Measurements from ENCODE around the gene TMEM271.

Gene TMEM271

GRCh38 chr4:572594-572993 lies 3.5 kb downstream of the TMEM271 start:
- no peak for DNase-seq (ENCODE audit: low read depth in 1 of 2, low spot score in 1 of 2)
- TF ChIP-seq GABPA (IDR thresholded peaks at IDR 0.05; ENCODE audit: low read depth) (no peak), POLR2AphosphoS5 (IDR thresholded peaks at IDR 0.05; ENCODE audit: low read depth) (no peak), SPI1 (IDR thresholded peaks at IDR 0.05; ENCODE audit: borderline replicate concordance, low read depth) (no peak)
- TF ChIP-seq, protein P1, sequence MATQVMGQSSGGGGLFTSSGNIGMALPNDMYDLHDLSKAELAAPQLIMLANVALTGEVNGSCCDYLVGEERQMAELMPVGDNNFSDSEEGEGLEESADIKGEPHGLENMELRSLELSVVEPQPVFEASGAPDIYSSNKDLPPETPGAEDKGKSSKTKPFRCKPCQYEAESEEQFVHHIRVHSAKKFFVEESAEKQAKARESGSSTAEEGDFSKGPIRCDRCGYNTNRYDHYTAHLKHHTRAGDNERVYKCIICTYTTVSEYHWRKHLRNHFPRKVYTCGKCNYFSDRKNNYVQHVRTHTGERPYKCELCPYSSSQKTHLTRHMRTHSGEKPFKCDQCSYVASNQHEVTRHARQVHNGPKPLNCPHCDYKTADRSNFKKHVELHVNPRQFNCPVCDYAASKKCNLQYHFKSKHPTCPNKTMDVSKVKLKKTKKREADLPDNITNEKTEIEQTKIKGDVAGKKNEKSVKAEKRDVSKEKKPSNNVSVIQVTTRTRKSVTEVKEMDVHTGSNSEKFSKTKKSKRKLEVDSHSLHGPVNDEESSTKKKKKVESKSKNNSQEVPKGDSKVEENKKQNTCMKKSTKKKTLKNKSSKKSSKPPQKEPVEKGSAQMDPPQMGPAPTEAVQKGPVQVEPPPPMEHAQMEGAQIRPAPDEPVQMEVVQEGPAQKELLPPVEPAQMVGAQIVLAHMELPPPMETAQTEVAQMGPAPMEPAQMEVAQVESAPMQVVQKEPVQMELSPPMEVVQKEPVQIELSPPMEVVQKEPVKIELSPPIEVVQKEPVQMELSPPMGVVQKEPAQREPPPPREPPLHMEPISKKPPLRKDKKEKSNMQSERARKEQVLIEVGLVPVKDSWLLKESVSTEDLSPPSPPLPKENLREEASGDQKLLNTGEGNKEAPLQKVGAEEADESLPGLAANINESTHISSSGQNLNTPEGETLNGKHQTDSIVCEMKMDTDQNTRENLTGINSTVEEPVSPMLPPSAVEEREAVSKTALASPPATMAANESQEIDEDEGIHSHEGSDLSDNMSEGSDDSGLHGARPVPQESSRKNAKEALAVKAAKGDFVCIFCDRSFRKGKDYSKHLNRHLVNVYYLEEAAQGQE (IDR thresholded peaks at IDR 0.05; ENCODE audit: insufficient replicate concordance, low read depth) = no peak
- TF ChIP-seq, protein P2, sequence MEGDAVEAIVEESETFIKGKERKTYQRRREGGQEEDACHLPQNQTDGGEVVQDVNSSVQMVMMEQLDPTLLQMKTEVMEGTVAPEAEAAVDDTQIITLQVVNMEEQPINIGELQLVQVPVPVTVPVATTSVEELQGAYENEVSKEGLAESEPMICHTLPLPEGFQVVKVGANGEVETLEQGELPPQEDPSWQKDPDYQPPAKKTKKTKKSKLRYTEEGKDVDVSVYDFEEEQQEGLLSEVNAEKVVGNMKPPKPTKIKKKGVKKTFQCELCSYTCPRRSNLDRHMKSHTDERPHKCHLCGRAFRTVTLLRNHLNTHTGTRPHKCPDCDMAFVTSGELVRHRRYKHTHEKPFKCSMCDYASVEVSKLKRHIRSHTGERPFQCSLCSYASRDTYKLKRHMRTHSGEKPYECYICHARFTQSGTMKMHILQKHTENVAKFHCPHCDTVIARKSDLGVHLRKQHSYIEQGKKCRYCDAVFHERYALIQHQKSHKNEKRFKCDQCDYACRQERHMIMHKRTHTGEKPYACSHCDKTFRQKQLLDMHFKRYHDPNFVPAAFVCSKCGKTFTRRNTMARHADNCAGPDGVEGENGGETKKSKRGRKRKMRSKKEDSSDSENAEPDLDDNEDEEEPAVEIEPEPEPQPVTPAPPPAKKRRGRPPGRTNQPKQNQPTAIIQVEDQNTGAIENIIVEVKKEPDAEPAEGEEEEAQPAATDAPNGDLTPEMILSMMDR (IDR thresholded peaks at IDR 0.05; ENCODE audit: insufficient read depth, low read length) = no peak
- H3K4me3 ChIP-seq (replicated peaks; ENCODE audit: insufficient read depth, low read length) = no peak overlapping the region
- no peak overlapping the region for H3K27ac ChIP-seq (replicated peaks)
- H3K27me3 ChIP-seq (ENCODE audit: insufficient read depth, poor library complexity, severe bottlenecking) = peaks cover 15% of the 10 kb centered on the region

- DNase-seq (ENCODE audit: low read depth in 1 of 2, low spot score in 1 of 2) = no peak
- no peak overlapping the region for H3K4me3 ChIP-seq (replicated peaks; ENCODE audit: insufficient read depth, low read length)
- no peak overlapping the region for H3K27ac ChIP-seq (replicated peaks)
- H3K27me3 ChIP-seq (ENCODE audit: insufficient read depth, poor library complexity, severe bottlenecking) = peaks cover 9% of the 10 kb centered on the region
- TF ChIP-seq, protein P1 (IDR thresholded peaks at IDR 0.05; ENCODE audit: insufficient replicate concordance, low read depth) = no peak
- no peak for TF ChIP-seq POLR2AphosphoS5 (IDR thresholded peaks at IDR 0.05; ENCODE audit: low read depth)
Observed at GRCh38 chr4:571838-572572, 4.1 kb downstream of the TMEM271 start.

DNA sequence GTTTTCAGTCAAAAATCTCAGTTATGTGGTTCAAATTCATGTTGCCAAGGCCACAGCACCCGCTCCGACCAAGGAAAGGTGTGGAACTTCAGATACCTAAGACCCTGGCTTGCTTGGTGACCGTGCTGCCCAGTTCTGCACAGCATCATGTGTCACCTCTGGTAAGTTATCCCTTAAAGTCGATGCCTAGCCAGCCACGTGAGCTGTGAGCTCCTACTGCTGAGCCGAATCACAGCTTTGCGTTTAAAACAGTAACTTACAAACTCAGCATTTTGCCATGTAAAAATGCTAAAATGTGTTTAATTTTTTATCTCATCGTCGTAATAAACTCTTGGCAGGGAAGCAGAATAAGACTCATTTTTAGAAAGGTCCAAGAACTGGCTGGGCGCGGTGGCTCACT lies 5.3 kb downstream of the TMEM271 start:
- no peak for DNase-seq (ENCODE audit: low read depth in 1 of 2, low spot score in 1 of 2)
- H3K27me3 ChIP-seq (ENCODE audit: insufficient read depth, poor library complexity, severe bottlenecking) = peaks cover 6% of the 10 kb centered on the region
- no peak overlapping the region for H3K27ac ChIP-seq (replicated peaks)
- no peak for TF ChIP-seq SPI1 (IDR thresholded peaks at IDR 0.05; ENCODE audit: borderline replicate concordance, low read depth)
- TF ChIP-seq, protein P1 (IDR thresholded peaks at IDR 0.05; ENCODE audit: insufficient replicate concordance, low read depth) = no peak
- TF ChIP-seq GABPA (IDR thresholded peaks at IDR 0.05; ENCODE audit: low read depth) = no peak
- TF ChIP-seq, protein P2 (IDR thresholded peaks at IDR 0.05; ENCODE audit: insufficient read depth, low read length) = no peak
- TF ChIP-seq POLR2AphosphoS5 (IDR thresholded peaks at IDR 0.05; ENCODE audit: low read depth) = no peak
- H3K4me3 ChIP-seq (replicated peaks; ENCODE audit: insufficient read depth, low read length) = no peak overlapping the region

All from HL-60 (cell line).